Right renal pelvis (tissue), 4 donors: ENCODE data around the gene RSBN1L. TPM values are rescaled to one million over a fixed set of nuclear protein-coding genes. Genes with fewer than 3 reads are reported as not detected.

Source experiments
- polyA plus RNA-seq, 4 donors: library from polyadenylated mRNA; unstranded; fragments of 120-200 nt; gene quantifications; one replicate each; pipeline ENCODE4 v1.2.1, GENCODE V29; 2013; ENCODE audit not compliant: insufficient read length in 4 of 4

RSBN1L gene
- polyA plus RNA-seq, 4 donors, result 28.4 to 37.0 (median 32.2) TPM

Other genes starting within 250 kb of the RSBN1L start
- 100 to 1,000 TPM in 2 of 4 donors, 10 to 100 TPM in 2; 77.6 to 115 (median 102) TPM for gene PTPN12, start 159.2 kb upstream of the RSBN1L start, polyA plus RNA-seq
- gene TMEM60, start 102.0 kb downstream of the RSBN1L start, polyA plus RNA-seq, result 10 to 100 TPM; 26.5 to 31.0 (median 30.2) TPM
- gene PHTF2, start 102.3 kb downstream of the RSBN1L start, polyA plus RNA-seq, result 10 to 100 TPM; 21.4 to 29.4 (median 25.3) TPM